Mesenteric fat pad (tissue), 1 donor: ENCODE measurements around the gene MERTK. TPM values are rescaled to one million over a fixed set of nuclear protein-coding genes. Genes with fewer than 3 reads are reported as not detected.

Experiments used
- DNase-seq: peaks from one replicate; pipeline ENCODE4 v3.0.0-alpha.2; 2020; ENCODE audit warnings: low spot score
- total RNA-seq: library from RNA; stranded (reverse); fragmentation: NEBNext Ultra II Directional; extraction: Animal tissue kit (Norgen Biotek cat#: 25700); gene quantifications from one replicate; pipeline ENCODE4 v1.2.1, GENCODE V29; 2021
- donor health status: DM: yes; HTN: yes; CAD: no.

Gene MERTK
- total RNA-seq, 1 donor from 2014 or later, result 47.0 TPM

DNA sequence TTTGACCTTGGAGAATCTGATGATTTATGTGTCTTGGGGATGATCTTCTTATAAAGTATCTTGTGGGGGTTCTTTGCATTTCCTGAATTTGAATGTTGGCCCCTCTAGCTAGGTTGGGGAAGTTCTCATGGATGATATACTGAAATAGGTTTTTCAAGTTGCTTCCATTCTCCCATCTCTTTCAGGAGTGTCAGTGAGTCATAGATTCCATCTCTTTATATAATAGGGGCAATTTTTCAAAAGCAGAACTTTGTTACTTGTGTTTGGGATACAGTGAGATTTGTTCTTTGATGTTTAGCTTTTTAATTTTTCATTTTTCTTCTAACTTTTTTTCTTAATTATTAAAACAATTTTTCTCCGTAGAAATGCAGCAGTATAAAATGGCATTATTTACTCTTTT lies 176.1 kb downstream of the MERTK start:
- DNase-seq, result no peak

DNA sequence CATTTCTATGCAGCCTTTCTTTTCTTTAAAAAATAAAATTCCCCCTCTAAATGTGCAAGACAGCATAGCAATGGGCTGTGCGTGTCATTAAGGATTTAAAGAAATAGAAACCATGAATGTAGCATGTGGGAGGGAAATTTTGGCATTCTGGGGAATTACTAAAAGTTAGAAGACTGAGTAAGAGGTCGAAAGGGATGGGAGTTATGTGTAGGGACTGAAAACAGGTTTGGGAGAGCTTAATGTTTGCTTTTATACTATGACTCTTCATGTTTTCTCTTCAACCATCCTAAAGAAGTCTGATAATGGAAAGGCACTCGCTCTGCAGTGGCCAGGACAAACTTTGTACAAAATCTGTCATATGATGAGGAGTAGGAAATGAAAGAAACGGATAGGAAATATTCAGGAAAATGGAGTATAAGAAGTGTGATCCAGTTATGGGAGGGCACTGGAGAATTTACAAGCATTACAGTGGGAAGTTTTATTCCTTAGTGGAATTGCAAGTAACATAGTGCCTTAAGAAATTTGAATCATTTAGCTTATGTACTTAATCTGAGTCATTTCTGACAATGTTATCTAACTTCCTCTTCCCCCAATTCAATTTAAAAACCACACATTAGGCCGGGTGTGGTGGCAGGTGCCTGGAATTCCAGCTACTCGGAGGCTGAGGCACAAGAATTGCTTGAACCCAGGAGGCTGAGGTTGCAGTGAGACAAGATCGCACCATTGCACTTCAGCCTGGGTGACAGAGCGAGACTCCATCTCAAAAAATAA lies 177.3 kb downstream of the MERTK start:
- DNase-seq, result no peak

DNA sequence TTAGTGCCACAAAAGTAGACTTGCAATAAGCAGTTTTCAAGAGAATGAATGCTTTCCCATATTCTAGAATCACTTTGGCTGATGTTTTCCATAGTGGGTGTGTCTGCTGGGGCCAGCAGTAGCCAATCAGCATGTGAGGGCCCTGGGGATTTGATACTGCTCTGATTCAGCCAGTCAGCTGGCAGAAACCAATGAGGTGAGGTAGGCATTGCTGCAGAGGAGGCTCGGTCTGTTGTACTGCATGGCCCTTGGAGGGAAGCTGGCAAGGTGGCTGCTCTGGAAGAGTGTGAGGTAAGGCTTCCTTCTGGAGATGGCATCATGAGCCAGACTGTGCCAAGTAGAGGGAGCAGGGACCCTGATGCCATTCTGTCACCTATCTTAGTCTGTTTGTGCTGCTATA lies 179.4 kb downstream of the MERTK start:
- no peak for DNase-seq

Other genes starting within 250 kb of the MERTK start
- gene ANAPC1, start 14.4 kb upstream of the MERTK start, total RNA-seq, result 37.4 TPM
- gene TMEM87B, start 156.7 kb downstream of the MERTK start, total RNA-seq, result 25.2 TPM
- 5.3 TPM for gene FBLN7, start 239.8 kb downstream of the MERTK start, total RNA-seq